GM21447 (cell line): ENCODE results near the gene PCARE.
"Not testable (repeated sequence)": the region's sequence is repeated elsewhere in the genome, so short reads cannot be mapped to it uniquely, and the experiment has no call there.

Source experiments
- ATAC-seq: cut with Tn5 transposase; IDR thresholded peaks from one replicate; pipeline ENCODE4 v1.9.1; 2021; ENCODE audit not compliant: unreplicated experiment

The PCARE gene

GRCh38 chr2:29097569-29097968 is 23.2 kb upstream of the PCARE start:
- no peak for ATAC-seq

DNA sequence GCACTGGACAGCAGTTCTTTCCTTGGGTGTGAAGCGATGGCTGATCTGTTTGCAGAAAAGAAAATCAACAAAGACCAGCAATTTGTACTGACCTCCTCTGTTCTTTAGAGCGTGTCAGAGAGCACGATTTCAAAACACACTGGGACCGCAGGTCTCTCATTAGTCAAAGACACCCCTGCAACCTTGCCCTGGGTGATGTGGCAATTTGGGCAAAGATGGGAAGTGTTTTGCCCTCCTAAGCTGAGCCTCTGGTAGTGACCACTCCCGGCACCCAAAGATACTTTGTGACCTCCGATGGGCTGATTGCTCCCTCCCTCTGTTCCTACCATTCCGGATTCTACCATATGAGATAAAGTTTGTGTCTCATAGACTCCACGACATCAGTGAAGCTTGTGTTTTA is 22.6 kb upstream of the PCARE start:
- no peak for ATAC-seq

DNA sequence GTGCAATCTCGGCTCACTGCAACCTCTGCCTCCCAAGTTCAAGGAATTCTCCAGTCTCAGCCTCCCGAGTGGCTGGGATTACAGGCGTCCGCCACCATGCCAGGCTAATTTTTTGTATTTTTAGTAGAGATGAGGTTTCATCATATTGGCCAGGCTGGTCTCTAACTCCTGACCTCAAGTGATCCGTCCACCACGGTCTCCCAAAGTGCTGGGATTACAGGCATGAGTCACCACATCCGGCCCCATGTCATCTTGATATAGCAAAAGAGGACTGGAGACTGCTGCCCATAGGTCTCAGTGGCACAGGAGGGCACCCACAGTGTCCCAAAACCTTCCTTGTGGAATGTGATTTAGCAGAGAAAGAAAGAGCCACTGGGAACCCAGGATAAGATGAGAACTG is 16.0 kb upstream of the PCARE start:
- not testable (repeated sequence) for ATAC-seq

DNA sequence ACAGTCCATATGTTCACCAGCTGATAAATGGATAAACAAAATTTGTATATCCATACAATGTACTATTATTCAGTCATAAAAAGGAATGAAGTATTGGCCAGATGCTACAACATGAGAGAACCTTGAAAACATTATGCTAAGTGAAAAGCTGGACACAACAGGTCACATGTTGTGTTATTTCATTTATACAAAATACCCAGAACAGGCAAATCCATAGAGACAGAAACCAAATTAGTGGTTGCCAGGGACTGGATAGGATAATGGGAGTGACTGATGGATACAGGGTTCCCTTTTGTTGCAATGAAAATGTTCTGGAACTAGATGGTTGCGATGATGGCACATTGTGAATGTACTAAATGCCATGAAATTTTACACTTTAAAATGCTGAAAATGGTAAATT is 10.2 kb upstream of the PCARE start:
- no peak for ATAC-seq

DNA sequence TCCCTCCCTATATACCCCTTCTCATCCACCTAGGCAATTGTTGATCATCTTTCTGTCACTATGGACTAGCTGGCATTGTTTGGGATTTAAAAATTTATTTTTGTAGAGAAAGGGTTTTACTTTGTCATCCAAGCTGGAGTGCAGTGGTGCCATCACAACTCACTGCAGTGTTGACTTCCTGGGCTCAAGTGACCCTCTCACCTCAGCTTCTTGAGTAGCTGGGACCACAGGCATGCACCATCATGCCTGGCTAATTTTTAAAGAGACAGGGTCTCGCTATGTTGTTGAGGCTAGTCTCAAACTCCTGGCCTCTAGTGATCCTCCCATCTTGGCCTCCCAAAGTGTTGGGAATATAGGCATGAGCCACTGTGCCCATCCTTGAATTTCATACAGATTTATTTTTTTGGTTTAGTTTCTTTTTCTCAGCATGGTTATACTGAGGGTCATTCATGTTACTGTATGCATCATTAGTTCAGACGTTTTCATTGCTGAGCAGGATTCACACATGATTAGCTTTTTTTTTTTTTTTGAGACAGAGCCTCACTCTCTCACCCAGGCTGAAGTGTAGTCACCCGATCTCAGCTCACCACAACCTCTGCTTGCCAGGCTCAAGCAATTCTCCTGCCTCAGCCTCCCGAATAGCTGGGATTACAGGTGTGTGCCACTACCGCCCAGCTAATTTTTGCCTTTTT is 8.6 kb upstream of the PCARE start:
- peak; percentile 64 for ATAC-seq

DNA sequence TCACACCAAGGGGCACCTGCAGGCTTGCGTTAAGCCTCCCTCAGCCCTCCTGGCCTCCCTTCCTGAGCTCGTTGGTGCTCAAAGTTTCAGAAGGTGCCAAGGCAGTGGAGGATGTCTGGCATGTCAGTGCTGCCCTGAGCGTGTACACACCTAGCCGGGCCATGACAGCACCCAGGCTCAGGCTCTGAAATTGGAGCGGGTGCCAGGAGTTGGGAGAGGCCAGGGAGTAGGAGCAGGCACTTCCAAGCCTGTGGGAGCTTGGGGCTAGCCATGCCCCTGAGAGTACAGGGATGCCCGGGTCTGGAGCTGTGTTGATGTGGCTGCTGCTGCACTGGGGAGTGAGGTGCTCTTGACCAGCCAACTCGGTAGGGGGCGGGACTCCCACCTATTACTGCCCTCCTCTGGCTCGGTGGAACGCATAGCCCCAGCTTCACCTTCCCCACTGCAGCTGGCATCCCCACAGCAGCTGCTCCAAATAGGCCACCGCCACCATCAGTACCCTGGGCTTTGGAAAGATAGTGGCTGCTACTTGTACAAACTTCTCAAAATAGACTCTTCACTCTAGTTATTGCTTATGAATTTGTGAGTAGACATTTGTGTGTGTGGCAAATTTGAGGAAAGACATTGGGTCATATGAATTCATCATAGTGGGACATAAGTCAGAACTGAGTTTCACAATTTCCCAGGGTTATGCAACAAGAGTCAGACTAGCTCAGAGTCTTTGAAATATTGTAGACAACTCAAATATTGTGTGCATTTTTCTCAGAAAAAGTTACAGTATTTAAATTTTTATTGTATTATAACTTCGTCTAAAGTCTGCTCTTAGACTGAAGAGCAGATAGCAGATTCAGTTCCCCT is 6.8 kb upstream of the PCARE start:
- ATAC-seq, result no peak

DNA sequence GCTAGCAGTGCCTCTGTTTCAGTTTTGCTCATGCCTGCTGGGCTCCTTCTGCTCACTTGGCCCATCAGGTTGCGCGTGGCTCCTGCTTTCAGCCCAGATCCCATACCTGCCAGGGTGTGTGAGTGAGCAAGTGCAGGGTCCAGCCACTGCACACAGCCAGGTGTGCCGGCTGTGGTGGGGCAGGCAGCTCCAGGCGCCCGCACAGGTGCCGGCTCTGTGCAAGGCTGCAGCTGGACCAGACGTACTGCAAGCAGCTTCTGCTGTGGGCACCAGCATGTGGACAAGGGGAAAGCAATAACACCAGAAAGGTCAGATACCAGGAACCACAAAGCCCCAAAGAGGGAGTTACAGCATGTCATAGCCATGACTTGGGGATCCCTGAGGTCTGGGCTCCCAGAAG is 5.6 kb upstream of the PCARE start:
- ATAC-seq, result no peak

- no peak for ATAC-seq
These were observed 1.8 kb upstream of the PCARE start for GRCh38 chr2:29075894-29076705.

DNA sequence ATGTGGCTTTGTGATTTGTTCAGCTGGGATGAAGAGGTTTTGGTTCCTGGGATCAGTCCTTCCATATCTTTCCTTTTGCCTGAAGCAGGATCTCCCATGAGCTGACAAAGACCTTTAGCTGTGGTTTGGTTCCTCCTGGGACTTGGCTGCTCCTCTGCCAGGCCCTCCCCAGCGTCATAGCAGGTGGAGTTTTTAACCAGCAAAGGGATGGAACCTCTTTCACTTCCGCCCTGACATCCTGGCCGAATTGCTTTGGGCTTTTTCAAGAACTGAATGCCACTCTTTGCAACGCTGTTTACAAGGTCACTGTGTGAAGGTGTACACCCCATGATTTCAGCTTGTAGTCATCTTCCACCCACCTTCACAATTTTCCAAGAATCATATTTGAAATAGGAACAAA is 390 bp downstream of the PCARE start:
- no peak for ATAC-seq

DNA sequence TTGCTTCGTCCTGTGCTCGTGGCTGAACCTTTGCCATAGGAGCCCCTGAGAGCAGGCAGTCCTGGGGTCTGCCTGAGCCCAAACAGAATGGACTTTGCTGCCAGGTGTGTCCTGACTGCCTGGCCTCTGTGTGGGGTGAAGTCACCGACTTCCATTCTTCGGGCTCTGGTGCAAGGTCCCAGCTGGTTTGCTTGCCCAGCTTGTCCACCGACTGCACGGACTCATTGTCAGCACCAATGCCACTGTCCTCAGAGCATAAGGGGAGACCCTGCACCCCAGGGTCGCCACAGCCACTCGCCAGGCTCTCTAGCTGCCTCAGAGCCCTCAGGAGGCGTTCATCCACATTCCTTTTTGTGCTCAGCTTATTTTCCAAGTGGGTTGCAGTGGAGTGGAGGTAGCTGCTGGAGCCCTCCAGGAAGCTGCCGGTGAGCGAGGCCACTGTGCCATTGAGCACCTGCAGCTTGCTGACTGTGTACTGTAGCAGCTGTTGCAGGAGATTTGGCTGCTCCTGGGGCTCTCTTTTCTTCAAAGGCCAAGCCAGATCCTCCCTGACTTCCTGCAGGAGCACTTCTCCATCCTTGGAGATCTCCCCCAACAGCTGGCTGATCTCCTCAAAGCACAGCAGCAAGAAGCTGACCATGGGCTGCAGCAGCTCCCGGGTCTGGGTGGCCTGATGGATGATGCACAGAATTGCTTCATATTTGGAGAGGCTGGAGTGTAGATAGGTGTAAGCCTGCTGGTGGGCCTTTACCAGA is 1.2 kb downstream of the PCARE start:
- no peak for ATAC-seq

GRCh38 chr2:29072251-29072650 is 2.1 kb downstream of the PCARE start:
- no peak for ATAC-seq

- ATAC-seq, result no peak
These were observed 3.0 kb downstream of the PCARE start for GRCh38 chr2:29071032-29071975.

DNA sequence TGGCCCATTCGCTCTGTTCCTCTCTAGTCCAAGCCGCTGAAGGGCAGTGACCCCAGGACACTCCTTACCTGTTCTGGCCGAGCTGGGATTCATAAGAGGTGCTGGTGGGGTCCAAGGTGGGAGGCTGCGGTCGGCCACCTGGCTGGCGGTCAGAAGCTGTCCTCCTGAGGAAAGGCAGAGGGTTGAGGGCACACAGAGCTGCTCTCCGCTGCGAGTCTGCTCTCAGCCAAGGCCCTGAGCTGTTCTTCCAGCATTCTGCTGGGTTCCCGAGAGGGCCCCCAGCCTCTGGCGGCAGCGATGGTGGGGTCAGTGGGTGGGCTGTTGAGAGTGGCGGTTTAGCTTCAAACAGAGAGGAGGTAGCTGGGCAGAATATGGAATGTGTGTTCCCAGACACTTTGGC is 3.8 kb downstream of the PCARE start:
- ATAC-seq, result no peak

DNA sequence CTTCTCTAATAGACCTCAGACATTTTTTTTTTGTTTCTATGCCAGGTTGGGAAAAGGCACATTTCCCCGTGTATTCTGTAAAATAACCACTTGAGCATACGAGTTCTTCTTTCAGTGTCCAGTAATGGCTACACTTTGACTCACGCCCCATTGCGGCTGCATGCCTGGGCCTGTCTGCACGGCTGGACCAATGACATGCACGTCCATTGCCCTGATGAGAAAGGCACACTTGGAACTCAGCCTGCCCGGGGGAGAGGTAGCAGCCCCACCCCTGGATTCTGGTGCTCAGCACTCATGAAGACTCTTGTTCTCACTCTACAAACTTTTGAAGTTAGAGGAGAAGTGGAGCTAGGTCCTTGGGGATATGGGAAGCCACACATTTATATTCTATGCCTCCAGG is 5.8 kb downstream of the PCARE start:
- no peak for ATAC-seq

DNA sequence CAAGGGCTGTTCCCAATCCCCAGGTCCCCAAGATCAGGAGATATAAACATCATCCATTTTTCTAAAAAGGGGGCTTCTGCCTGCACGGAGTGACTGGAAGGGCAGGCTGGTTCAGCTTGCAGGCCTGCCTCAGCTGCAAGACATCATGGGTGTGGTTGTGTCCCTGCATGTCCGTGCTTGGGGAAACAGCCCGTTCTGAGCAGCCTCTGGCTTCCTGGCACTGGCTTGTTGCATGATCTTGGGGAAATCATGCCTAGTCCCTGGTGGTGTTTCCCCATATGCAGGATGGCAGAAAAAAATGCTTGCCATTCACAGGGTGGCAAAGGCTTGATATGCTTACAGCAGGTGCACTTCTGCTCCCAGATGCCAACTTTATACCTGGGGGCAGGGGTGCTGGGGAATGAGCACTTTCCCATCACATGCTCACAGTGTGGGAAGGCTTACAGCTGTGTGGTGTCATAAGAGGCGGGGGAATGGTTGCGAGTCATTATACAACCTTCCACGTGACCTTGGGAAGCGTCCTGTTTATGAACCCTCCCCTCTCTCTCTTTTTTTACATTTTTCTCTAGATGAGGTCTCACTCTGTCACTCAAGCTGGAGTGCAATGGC is 7.2 kb downstream of the PCARE start:
- ATAC-seq, result no peak

- no peak for ATAC-seq
These were observed 8.0 kb downstream of the PCARE start for GRCh38 chr2:29066271-29066860.

- ATAC-seq, result no peak
These were observed 9.1 kb downstream of the PCARE start for GRCh38 chr2:29065068-29065811.

- ATAC-seq, result no peak
These were observed 9.6 kb downstream of the PCARE start for GRCh38 chr2:29064746-29065067.

DNA sequence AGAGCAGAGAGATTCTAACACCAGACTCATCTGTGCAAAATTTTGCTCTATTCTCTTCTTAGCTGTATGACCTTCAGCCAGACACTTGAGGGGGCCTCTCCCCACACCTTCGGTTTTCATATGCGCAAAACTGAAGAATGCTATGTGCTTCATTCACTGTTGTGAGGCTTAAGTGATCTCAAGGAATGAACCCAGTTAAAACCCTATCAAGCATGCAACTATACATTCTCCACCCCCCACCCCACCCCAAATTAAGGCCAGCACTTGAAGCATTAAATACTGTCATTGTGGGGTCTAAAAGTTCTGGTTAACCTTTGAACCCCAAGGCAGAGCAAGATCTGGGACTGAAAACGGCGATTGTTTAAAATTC is 10.0 kb downstream of the PCARE start:
- ATAC-seq, result no peak
